HEK293T (cell line): Measurements from ENCODE around the gene ZNF865.

Source experiments
- ARNT ChIP-seq: fragments of 450-650 bp; IDR thresholded peaks from 2 replicates; pipeline ENCODE4 v1.6.1; 2017; ENCODE audit warnings: mild to moderate bottlenecking
- BHLHE40 ChIP-seq: fragments of 450-650 bp; IDR thresholded peaks from 2 replicates; pipeline ENCODE4 v1.6.1; 2016; ENCODE audit warnings: mild to moderate bottlenecking, moderate library complexity, borderline replicate concordance
- CTBP1 ChIP-seq: fragments of 450-650 bp; IDR thresholded peaks from 2 replicates; pipeline ENCODE4 v1.6.1; 2016; ENCODE audit warnings: borderline replicate concordance
- FOXM1 ChIP-seq: fragments of 450-650 bp; IDR thresholded peaks from 2 replicates; pipeline ENCODE4 v1.6.1; 2017; ENCODE audit warnings: mild to moderate bottlenecking, borderline replicate concordance
- HDGF ChIP-seq: fragments of 450-650 bp; IDR thresholded peaks from 2 replicates; pipeline ENCODE4 v1.6.1; 2017; ENCODE audit warnings: antibody characterized with exemption, borderline replicate concordance
- NFRKB ChIP-seq: fragments of 450-650 bp; IDR thresholded peaks from 2 replicates; pipeline ENCODE4 v1.6.1; 2016; ENCODE audit warnings: mild to moderate bottlenecking, moderate library complexity
- SP1 ChIP-seq: fragments of 450-650 bp; IDR thresholded peaks from 2 replicates; pipeline ENCODE4 v1.6.1; 2017
- SUZ12 ChIP-seq: fragments of 450-650 bp; IDR thresholded peaks from 2 replicates; pipeline ENCODE4 v1.6.1; 2016; ENCODE audit warnings: mild to moderate bottlenecking
- TARDBP ChIP-seq: fragments of 450-650 bp; IDR thresholded peaks from 2 replicates; pipeline ENCODE4 v1.6.1; 2016

GRCh38 chr19:55648585-55649267 is 43.3 kb downstream of the ZNF865 start:
- TF ChIP-seq SUZ12 = no peak
- TF ChIP-seq FOXM1 = no peak
- TF ChIP-seq CTBP1 = no peak
- TF ChIP-seq BHLHE40 = no peak
- TF ChIP-seq TARDBP = no peak
- no peak for TF ChIP-seq HDGF
- no peak for TF ChIP-seq NFRKB
- TF ChIP-seq ARNT = no peak
- TF ChIP-seq SP1 = no peak
